ENCODE measurements around the gene CR1L. TPM values are rescaled to one million over a fixed set of nuclear protein-coding genes. Genes with fewer than 3 reads are reported as not detected.
"Not testable (repeated sequence)": the region's sequence is repeated elsewhere in the genome, so short reads cannot be mapped to it uniquely, and the experiment has no call there.

Gene CR1L
- total RNA-seq, 2 experiments from 2014 or later, result not detected

DNA sequence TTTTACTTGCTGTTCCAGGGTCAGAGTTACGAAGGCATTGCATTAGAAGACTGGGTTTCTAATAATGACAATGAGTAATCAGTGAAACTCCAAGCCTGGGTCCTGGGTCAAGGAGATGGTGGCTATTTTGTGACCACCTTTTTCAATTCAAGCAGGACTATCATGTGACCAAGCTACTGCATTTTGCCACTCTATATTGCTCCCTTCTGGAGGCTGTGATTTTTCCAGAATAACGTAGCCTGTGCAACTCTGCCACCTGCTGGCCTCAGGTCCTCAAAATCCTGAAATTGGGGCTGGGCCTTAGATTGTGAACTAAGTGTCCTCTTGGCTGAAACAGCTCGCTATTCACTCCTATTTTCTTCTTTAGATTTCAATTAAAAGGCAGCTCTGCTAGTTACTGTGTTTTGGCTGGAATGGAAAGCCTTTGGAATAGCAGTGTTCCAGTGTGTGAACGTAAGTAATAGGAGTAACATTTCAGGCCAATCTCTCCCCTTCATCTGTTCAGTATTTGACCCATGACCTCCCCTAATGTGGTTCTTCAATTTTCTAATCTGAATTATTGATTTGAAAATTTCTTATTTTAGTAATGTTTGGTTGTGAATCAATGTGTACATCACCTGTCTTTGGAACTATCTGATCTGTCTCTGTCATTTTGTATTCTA is 54.0 kb downstream of the CR1L start:
- no peaks in the 10 kb centered on the region for H3K36me3 Mint-ChIP-seq (ENCODE audit: low read depth)
- ChIA-PET POLR2A (no interaction called here), CTCF (interaction anchor here (0.7 to 2.2 kb wide), 6 partner anchors 12 to 154 kb away, joined by 3 to 16 read pairs (median 3); no protein-coding TSS in a partner anchor)
- H3K27ac Mint-ChIP-seq, result no peak overlapping the region
- no peak overlapping the region for H3K4me3 Mint-ChIP-seq
- H3K9me3 Mint-ChIP-seq (ENCODE audit: insufficient read depth), result no peaks in the 10 kb centered on the region
- H3K27me3 Mint-ChIP-seq (ENCODE audit: low read depth), result peaks cover 12% of the 10 kb centered on the region
- DNase-seq (peak; percentile 55), ATAC-seq (no peak)
- no peaks in the 10 kb centered on the region for H3K4me1 Mint-ChIP-seq (ENCODE audit: low read depth)

DNA sequence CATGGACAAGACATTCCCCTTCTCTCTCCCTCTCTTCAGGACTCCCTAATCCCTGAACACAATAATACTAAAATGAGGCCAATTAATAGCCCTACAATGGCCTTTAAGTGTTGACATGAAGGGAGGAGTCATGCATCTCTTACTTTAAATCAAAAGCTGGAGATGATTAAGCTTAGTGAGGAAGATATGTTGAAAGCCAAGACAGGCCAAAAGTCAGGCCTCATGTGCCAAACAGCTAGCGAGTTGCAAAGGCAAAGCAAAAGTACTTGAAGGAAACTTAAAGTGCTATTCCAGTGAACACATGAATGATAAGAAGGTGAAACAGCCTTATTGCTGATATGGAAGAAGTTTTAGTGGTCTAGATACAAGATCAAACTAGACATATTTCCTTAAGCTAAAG is 57.4 kb downstream of the CR1L start:
- no peak for DNase-seq
- peaks cover 10% of the 10 kb centered on the region for H3K27me3 Mint-ChIP-seq (ENCODE audit: low read depth)
- CTCF ChIA-PET, result interaction anchor here (1.0 kb wide), 1 partner anchor 95 kb away, joined by 3 read pairs; no protein-coding TSS in a partner anchor

DNA sequence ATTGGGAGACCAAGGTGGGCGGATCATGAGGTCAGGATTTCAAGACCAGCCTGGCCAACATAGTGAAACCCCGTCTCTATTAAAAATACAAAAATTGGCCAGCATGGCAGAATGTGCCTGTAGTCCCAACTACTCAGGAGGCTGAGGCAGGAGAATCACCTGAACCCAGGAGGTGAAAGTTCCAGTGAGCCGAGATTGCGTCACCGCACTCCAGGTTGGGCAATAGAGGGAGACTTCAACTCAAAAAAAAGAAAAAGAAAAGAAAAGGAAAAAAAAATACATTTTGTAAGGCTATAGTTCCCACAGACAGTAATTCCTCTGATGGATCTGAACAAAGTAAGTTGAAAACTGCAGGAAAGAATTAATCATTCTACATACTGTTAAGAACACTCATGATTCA is 58.8 kb downstream of the CR1L start:
- ATAC-seq (no peak), DNase-seq (no peak)
- POLR2A ChIA-PET, result no interaction called here
- Mint-ChIP-seq H3K4me3 (no peak overlapping the region), H3K36me3 (ENCODE audit: low read depth) (no peaks in the 10 kb centered on the region), H3K27me3 (ENCODE audit: low read depth) (peaks cover 8% of the 10 kb centered on the region), H3K27ac (no peak overlapping the region), H3K9me3 (ENCODE audit: insufficient read depth) (no peaks in the 10 kb centered on the region), H3K4me1 (ENCODE audit: low read depth) (no peaks in the 10 kb centered on the region)
- CTCF ChIA-PET, result no interaction called here

More for the DNA sequence above, 57.4 kb downstream of the CR1L start:
- no peaks in the 10 kb centered on the region for H3K4me1 Mint-ChIP-seq (ENCODE audit: low read depth)
- POLR2A ChIA-PET, result no interaction called here
- no peak overlapping the region for H3K4me3 Mint-ChIP-seq
- H3K27ac Mint-ChIP-seq, result no peak overlapping the region
- H3K36me3 Mint-ChIP-seq (ENCODE audit: low read depth), result no peaks in the 10 kb centered on the region
- no peak for ATAC-seq
- no peaks in the 10 kb centered on the region for H3K9me3 Mint-ChIP-seq (ENCODE audit: insufficient read depth)

DNA sequence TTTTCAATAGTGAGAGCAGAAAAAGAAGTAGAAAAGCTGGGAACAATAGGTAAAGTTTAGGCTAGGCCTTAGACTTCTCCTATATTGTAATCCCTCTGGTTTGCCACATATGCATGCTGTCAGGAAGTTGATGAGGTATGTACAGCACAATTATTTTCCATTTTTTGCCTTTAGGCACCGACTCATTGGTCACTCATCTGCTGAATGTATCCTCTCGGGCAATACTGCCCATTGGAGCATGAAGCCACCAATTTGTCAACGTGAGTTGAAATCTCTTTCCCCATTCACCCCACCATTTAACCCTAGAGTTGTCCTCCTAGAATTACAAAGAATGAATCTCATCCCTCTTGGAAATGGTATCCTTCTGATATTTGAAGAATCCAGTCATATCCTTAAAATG is 63.1 kb downstream of the CR1L start:
- ATAC-seq; H3K27me3 Mint-ChIP-seq (ENCODE audit: low read depth); DNase-seq; POLR2A ChIA-PET; H3K27ac Mint-ChIP-seq; H3K36me3 Mint-ChIP-seq (ENCODE audit: low read depth); H3K4me3 Mint-ChIP-seq; H3K9me3 Mint-ChIP-seq (ENCODE audit: insufficient read depth); H3K4me1 Mint-ChIP-seq (ENCODE audit: low read depth); CTCF ChIA-PET: not testable (repeated sequence)

DNA sequence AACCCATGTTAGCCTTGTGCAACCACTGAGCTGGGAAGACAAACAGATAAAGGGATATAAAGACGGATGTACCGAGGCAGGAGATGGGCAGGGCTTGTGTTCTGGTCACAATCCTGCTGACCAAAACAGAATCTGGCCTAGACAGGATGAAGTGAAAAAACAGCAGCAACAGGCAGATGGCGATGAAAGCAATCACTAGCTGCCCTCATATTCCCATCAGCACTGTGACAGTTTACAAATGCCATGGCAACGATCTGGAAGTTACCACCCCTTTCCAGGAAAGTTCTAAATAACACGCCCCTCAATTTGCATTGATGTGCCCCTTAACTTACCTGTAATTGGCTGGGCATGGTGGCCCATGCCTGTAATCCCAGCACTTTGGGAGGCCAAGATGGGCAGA is 66.4 kb downstream of the CR1L start:
- no peaks in the 10 kb centered on the region for H3K9me3 Mint-ChIP-seq (ENCODE audit: insufficient read depth)
- H3K36me3 Mint-ChIP-seq (ENCODE audit: low read depth), result no peaks in the 10 kb centered on the region
- peaks cover 2% of the 10 kb centered on the region for H3K27me3 Mint-ChIP-seq (ENCODE audit: low read depth)
- ATAC-seq (no peak), DNase-seq (no peak)
- no peaks in the 10 kb centered on the region for H3K4me1 Mint-ChIP-seq (ENCODE audit: low read depth)
- POLR2A ChIA-PET, result no interaction called here
- H3K4me3 Mint-ChIP-seq, result no peak overlapping the region
- H3K27ac Mint-ChIP-seq, result no peak overlapping the region
- CTCF ChIA-PET, result interaction anchor here (0.8 to 5.4 kb wide), 4 partner anchors 9 to 173 kb away, joined by 3 to 38 read pairs (median 3); no protein-coding TSS in a partner anchor

DNA sequence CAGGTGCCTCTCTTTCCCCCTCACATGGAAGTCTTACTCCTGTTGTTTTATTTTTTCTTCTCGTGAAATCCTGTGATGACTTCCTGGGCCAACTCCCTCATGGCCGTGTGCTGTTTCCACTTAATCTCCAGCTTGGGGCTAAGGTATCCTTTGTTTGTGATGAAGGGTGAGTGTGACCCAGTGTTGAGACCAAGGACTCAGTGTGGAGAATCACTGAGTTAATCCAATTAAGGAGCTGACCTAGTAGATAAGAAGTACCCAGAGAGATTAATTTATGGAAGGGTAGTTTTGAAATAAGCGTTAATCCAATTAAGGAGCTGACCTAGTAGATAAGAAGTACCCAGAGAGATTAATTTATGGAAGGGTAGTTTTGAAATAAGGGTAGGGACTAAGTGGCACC is 67.8 kb downstream of the CR1L start:
- POLR2A ChIA-PET; H3K27me3 Mint-ChIP-seq (ENCODE audit: low read depth); DNase-seq; H3K4me1 Mint-ChIP-seq (ENCODE audit: low read depth); ATAC-seq; H3K9me3 Mint-ChIP-seq (ENCODE audit: insufficient read depth); H3K4me3 Mint-ChIP-seq; H3K36me3 Mint-ChIP-seq (ENCODE audit: low read depth); H3K27ac Mint-ChIP-seq: not testable (repeated sequence)
- CTCF ChIA-PET, result interaction anchor here (5.4 kb wide), 1 partner anchor 85 kb away, joined by 38 read pairs; no protein-coding TSS in a partner anchor

DNA sequence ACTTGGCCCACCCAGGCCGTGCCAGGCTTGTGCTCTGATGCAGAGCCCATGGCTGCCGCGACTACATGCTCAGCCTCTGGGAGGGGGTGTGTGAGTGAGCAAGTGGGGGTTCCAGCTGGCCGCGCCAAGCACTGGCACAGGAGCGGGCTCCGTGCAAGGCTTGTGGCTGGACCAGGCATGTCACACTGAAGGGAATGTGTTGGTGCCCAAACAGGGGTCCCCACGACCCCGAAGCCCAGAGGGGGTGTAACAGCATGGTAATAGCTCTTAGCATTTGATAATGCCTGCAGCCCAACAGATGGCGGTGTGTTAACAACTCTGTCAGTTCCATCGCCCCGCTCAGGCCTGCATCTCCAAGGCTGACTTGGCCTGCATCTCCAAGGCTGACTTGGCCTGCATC is 68.6 kb downstream of the CR1L start:
- ATAC-seq (no peak), DNase-seq (peak; percentile 25)
- peaks cover 2% of the 10 kb centered on the region for H3K27me3 Mint-ChIP-seq (ENCODE audit: low read depth)
- H3K27ac Mint-ChIP-seq, result no peak overlapping the region
- H3K4me1 Mint-ChIP-seq (ENCODE audit: low read depth), result no peaks in the 10 kb centered on the region
- H3K9me3 Mint-ChIP-seq (ENCODE audit: insufficient read depth), result no peaks in the 10 kb centered on the region
- ChIA-PET POLR2A (no interaction called here), CTCF (interaction anchor here (5.4 kb wide), 1 partner anchor 84 kb away, joined by 38 read pairs; no protein-coding TSS in a partner anchor)
- no peak overlapping the region for H3K4me3 Mint-ChIP-seq
- H3K36me3 Mint-ChIP-seq (ENCODE audit: low read depth), result no peaks in the 10 kb centered on the region

DNA sequence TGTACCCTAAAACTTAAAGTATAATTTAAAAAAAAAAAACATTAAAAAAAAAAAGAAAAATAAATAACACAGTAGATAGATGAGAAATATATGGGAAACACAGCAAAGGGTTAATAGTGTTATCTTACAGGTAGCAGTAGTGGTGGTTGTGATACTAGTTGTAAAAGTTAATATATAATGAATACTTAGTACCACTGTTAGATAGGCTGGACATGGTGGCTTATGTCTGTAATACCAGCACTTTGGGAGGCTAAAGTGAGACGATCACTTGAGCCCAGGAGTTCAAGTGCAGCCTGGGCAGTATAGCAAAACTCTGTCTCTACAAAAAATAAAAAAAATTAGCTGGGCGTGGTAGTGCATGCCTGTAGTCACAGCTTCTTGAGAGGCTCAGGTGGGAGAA is 74.3 kb downstream of the CR1L start:
- Mint-ChIP-seq H3K27ac (no peak overlapping the region), H3K9me3 (ENCODE audit: insufficient read depth) (no peaks in the 10 kb centered on the region), H3K4me1 (ENCODE audit: low read depth) (no peaks in the 10 kb centered on the region), H3K36me3 (ENCODE audit: low read depth) (no peaks in the 10 kb centered on the region), H3K27me3 (ENCODE audit: low read depth) (no peaks in the 10 kb centered on the region), H3K4me3 (no peak overlapping the region)
- DNase-seq (no peak), ATAC-seq (no peak)
- CTCF ChIA-PET, result interaction anchor here (0.6 kb wide), 1 partner anchor 100 kb away, joined by 3 read pairs; no protein-coding TSS in a partner anchor
- POLR2A ChIA-PET, result no interaction called here

DNA sequence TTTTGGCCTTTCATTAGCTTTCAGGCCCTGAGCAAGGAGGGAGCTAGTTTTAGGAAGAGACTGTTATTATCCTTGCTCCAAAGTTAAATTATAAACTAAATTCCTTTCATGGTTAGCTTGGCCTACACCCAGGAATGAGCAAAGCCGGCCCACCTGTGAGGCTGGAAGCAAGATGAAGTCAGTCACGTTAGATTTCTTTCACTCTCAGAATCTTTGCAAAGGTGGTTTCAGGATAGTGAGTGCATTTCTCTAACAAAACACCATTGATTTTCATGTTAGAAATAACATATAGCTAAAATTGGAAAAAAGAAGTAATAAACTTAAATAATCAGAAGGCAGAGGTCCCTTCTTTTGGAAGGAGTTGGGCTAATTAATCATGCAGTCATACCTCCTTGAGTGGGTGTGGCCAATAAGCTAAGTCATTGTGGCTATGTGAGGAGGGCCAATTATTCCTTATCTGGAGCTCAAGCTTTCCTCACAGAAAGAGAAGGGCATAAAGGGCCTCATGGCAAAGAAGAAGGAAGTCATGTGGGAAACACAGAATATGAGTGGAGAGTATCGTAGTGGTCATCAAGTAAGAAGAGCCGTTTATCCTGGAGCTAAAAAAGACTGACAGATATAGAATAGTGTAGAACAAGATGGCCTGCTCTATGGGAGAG is 83.4 kb downstream of the CR1L start:
- H3K36me3 Mint-ChIP-seq (ENCODE audit: low read depth); H3K4me1 Mint-ChIP-seq (ENCODE audit: low read depth); H3K27me3 Mint-ChIP-seq (ENCODE audit: low read depth); H3K9me3 Mint-ChIP-seq (ENCODE audit: insufficient read depth); H3K4me3 Mint-ChIP-seq; POLR2A ChIA-PET; DNase-seq; CTCF ChIA-PET; ATAC-seq; H3K27ac Mint-ChIP-seq: not testable (repeated sequence)

DNA sequence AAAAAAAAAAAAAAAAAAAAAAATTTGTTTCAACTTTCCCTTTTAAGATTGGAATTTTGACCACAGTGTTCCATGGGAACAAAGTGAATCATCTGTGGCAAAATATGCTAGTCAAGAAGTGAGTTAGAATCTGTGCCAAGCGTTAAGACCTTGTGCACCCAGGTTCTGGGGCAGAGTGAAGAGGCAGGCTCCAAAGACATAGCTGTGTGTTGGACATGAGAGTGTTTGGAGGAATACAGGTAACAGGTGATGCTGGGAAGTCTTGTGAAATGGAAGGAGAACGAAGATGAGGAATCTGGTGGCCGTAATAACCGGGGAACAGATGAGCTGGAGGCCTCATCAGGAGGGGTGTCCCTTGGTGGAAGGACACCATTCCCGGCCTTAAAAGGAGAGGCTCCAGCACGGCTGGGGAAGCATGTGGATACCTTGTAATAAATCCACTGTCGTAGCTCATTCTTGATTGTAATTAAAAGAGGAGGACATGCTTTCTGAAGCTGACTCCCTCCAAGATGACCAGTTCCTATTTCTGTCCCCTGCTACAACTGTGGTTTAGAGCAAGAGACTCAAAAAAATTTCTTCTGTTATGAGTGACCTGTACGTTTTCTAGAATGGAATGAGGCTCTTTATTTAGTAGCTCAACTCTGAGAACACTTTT is 92.7 kb downstream of the CR1L start:
- ATAC-seq; H3K36me3 Mint-ChIP-seq (ENCODE audit: low read depth); H3K27ac Mint-ChIP-seq; H3K4me1 Mint-ChIP-seq (ENCODE audit: low read depth); H3K9me3 Mint-ChIP-seq (ENCODE audit: insufficient read depth); POLR2A ChIA-PET; H3K4me3 Mint-ChIP-seq; H3K27me3 Mint-ChIP-seq (ENCODE audit: low read depth); DNase-seq: not testable (repeated sequence)
- CTCF ChIA-PET, result interaction anchor here (1.2 to 2.3 kb wide), 2 partner anchors 14 to 60 kb away, joined by 3 to 7 read pairs; partner anchors contain the start of gene CD46

DNA sequence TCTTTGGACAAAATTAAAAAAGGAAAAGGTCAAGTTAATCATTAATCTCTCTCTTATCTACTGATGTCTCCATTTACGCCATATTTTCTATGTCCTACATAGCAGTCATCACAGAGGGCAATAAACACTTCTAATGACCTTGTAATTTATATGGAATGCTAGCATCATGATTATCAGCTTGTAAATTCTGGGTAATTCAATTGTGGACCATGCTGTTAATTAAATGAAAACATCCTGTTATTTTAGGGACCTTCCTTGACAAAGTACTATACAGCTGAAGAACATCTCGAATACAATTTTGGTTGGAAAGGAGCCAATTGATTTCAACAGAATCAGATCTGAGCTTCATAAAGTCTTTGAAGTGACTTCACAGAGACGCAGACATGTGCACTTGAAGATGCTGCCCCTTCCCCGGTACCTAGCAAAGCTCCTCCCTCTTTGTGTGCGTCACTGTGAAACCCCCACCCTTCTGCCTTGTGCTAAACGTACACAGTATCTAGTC is 93.3 kb downstream of the CR1L start:
- H3K36me3 Mint-ChIP-seq (ENCODE audit: low read depth); DNase-seq; POLR2A ChIA-PET; ATAC-seq; H3K9me3 Mint-ChIP-seq (ENCODE audit: insufficient read depth); H3K4me3 Mint-ChIP-seq; H3K27me3 Mint-ChIP-seq (ENCODE audit: low read depth); H3K27ac Mint-ChIP-seq; H3K4me1 Mint-ChIP-seq (ENCODE audit: low read depth): not testable (repeated sequence)
- CTCF ChIA-PET, result interaction anchor here (1.2 to 2.3 kb wide), 2 partner anchors 14 to 59 kb away, joined by 3 to 7 read pairs; partner anchors contain the start of gene CD46

DNA sequence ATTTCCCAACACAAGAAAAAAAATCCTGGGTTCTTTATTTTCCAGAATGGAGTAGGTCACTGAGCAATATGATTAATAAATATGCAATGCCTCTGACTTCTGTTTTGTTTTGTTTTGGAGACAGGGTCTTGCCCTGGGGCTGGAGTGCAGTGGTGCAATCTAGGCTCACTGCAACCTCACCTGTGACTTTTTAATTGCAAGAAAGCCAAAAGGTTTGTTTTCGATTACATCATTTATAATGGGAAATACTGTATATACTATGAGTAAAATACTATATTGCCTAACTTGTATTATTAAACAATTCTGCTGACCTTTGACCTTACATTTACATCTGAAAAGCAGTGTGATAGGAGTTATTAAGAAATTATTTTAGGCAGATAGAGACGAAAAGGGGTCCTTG is 95.3 kb downstream of the CR1L start:
- DNase-seq, result no peak

More for the DNA sequence above, 95.3 kb downstream of the CR1L start:
- no peak overlapping the region for H3K4me3 Mint-ChIP-seq
- POLR2A ChIA-PET, result no interaction called here
- CTCF ChIA-PET, result interaction anchor here (1.2 to 2.3 kb wide), 3 partner anchors 29 to 57 kb away, joined by 3 to 7 read pairs (median 5); no protein-coding TSS in a partner anchor
- H3K4me1 Mint-ChIP-seq (ENCODE audit: low read depth), result peaks cover 5% of the 10 kb centered on the region
- no peak for ATAC-seq
- H3K27ac Mint-ChIP-seq, result no peak overlapping the region
- no peaks in the 10 kb centered on the region for H3K27me3 Mint-ChIP-seq (ENCODE audit: low read depth)
- H3K36me3 Mint-ChIP-seq (ENCODE audit: low read depth), result no peaks in the 10 kb centered on the region
- H3K9me3 Mint-ChIP-seq (ENCODE audit: insufficient read depth), result no peaks in the 10 kb centered on the region

All from activated CD8-positive, alpha-beta T cell treated with anti-CD3 and anti-CD28 coated beads, Interleukin-2, amount 10 ng/mL, durations not matched to agents 7 days and 5 days (primary cell).